Measurements from ENCODE around the gene MED25.

GRCh38 chr19:49772850-49773432 is 45.1 kb upstream of the MED25 start:
- TF ChIP-seq SIN3A (IDR thresholded peaks at IDR 0.05; ENCODE audit: borderline replicate concordance, insufficient read depth, low read length) (no peak), POLR2AphosphoS5 (IDR thresholded peaks at IDR 0.05; ENCODE audit: low read depth, low read length) (no peak), REST (IDR thresholded peaks at IDR 0.05; ENCODE audit: insufficient read depth in 1 of 2, low read depth in 2 of 2, low read length in 2 of 2) (no peak), TAF1 (IDR thresholded peaks at IDR 0.05; ENCODE audit: borderline replicate concordance, insufficient read depth, low read length) (no peak), FOXP2 (optimal IDR thresholded peaks at IDR 0.05; ENCODE audit: borderline replicate concordance, extremely low read depth, extremely low read length, insufficient read depth) (no peak)

All from PFSK-1 (cell line).